ENCODE results near the gene TGFBI.
A peak's percentile ranks its signal among the peaks of the same experiment; 100 is the strongest.

TGFBI gene

DNA sequence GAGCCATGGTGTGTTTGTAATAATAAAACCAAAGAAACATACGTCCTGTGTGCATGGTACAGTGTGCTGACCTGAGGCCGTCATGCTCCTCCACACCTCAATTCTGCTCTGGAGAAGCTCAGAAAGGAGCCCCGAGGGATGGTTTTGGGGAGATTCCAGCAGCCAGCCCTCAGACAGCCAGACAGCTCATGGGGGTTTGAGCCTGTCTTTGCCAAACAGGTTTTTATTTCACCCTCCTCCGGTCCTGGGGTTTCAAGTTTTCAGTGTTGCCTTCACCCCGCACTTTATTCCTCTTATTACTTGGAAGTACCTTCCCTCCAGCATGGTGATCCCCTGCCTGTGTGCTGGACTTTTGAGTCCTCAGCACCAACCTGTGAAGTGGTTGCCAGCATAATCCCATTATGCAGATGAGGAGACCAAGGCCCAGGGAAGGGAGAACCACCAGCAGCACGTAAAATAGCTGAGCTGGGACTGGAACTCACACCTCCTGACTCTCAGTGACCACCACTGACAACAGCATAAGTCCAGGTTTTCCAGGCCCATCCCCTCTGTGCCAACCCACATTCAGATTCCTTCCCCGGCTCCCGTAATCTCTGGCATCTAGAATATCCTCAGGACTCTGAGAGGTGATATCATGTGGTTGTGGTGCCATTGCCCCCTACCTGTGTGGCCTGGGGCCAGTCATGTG is 35.1 kb downstream of the TGFBI start:
- no peaks in the 10 kb centered on the region for H3K27me3 ChIP-seq
- intact Hi-C loops (cut with DNase I; ENCODE audit: low total_unique reads): loop anchor here (2.0 kb wide), 1 partner anchor 119 kb away; no protein-coding TSS in a partner anchor
- peaks cover 23 to 30% (median 28%) of the 10 kb centered on the region in 3 donors for H3K36me3 ChIP-seq
- no peak overlapping the region for H3K27ac ChIP-seq
- TF ChIP-seq, protein P1, sequence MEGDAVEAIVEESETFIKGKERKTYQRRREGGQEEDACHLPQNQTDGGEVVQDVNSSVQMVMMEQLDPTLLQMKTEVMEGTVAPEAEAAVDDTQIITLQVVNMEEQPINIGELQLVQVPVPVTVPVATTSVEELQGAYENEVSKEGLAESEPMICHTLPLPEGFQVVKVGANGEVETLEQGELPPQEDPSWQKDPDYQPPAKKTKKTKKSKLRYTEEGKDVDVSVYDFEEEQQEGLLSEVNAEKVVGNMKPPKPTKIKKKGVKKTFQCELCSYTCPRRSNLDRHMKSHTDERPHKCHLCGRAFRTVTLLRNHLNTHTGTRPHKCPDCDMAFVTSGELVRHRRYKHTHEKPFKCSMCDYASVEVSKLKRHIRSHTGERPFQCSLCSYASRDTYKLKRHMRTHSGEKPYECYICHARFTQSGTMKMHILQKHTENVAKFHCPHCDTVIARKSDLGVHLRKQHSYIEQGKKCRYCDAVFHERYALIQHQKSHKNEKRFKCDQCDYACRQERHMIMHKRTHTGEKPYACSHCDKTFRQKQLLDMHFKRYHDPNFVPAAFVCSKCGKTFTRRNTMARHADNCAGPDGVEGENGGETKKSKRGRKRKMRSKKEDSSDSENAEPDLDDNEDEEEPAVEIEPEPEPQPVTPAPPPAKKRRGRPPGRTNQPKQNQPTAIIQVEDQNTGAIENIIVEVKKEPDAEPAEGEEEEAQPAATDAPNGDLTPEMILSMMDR (IDR thresholded peaks at IDR 0.05): no peak
- no peak for DNase-seq
- H3K9me3 ChIP-seq: no peaks in the 10 kb centered on the region
- H3K4me3 ChIP-seq: no peak overlapping the region
- peaks cover 0 to 22% (median 2%) of the 10 kb centered on the region in 4 donors for H3K4me1 ChIP-seq

- TF ChIP-seq, protein P1 (IDR thresholded peaks at IDR 0.05): no peak
- no peak for DNase-seq
- intact Hi-C loops (cut with DNase I; ENCODE audit: low total_unique reads): no loop called here
- Histone ChIP-seq H3K4me3 (no peak overlapping the region), H3K9me3 (no peaks in the 10 kb centered on the region), H3K36me3 (peaks cover 23 to 30% (median 27%) of the 10 kb centered on the region in 3 donors), H3K4me1 (peaks cover 0 to 18% (median 2%) of the 10 kb centered on the region in 4 donors), H3K27me3 (no peaks in the 10 kb centered on the region), H3K27ac (no peak overlapping the region)
These were observed 35.7 kb downstream of the TGFBI start for GRCh38 chr5:136064510-136064909.

DNA sequence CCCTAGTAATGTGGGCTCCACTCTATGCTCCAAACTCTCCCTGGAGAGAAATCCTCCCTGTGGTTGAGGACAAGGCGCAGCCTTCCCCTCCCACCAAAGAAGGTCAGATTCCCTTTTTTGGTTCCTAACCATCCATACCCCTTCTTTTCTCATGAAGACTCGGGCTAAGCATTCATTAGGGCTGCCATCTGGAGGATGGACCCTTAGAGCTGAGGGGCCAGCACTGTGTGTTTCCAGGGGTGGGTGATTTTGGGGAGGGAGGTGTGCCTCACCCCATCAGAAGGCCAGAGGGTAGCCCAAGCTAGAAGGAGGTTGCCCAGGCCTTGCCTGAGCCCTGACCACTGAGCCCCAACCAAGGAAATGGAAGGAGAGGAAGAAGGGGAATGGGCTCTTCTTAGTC is 36.8 kb downstream of the TGFBI start:
- Histone ChIP-seq H3K4me1 (peaks cover 0 to 16% (median 2%) of the 10 kb centered on the region in 4 donors), H3K27me3 (no peaks in the 10 kb centered on the region), H3K27ac (peak overlapping the region in 1 of 2 donors; percentile 32), H3K9me3 (no peaks in the 10 kb centered on the region), H3K36me3 (peaks cover 19 to 30% (median 23%) of the 10 kb centered on the region in 3 donors), H3K4me3 (no peak overlapping the region)
- intact Hi-C loops (cut with DNase I; ENCODE audit: low total_unique reads): no loop called here
- DNase-seq: no peak
- TF ChIP-seq, protein P1 (IDR thresholded peaks at IDR 0.05): no peak

GRCh38 chr5:136066661-136067271 is 38.0 kb downstream of the TGFBI start:
- peaks cover 10 to 18% (median 11%) of the 10 kb centered on the region in 3 donors for H3K36me3 ChIP-seq
- intact Hi-C loops (cut with DNase I; ENCODE audit: low total_unique reads): no loop called here
- H3K27me3 ChIP-seq: no peaks in the 10 kb centered on the region
- H3K4me1 ChIP-seq: peaks cover 0 to 16% (median 2%) of the 10 kb centered on the region in 4 donors
- no peak overlapping the region for H3K4me3 ChIP-seq
- no peak for DNase-seq
- TF ChIP-seq, protein P1 (IDR thresholded peaks at IDR 0.05): peak; percentile 12 to 19
- peak overlapping the region in 1 of 2 donors; percentile 38 for H3K27ac ChIP-seq
- H3K9me3 ChIP-seq: no peaks in the 10 kb centered on the region

- no peak for DNase-seq
- Histone ChIP-seq H3K4me1 (peaks cover 0 to 16% (median 2%) of the 10 kb centered on the region in 4 donors), H3K27ac (no peak overlapping the region), H3K9me3 (no peaks in the 10 kb centered on the region), H3K36me3 (peaks cover 6 to 14% (median 7%) of the 10 kb centered on the region in 3 donors), H3K27me3 (no peaks in the 10 kb centered on the region), H3K4me3 (no peak overlapping the region)
- TF ChIP-seq, protein P1 (IDR thresholded peaks at IDR 0.05): no peak
- intact Hi-C loops (cut with DNase I; ENCODE audit: low total_unique reads): no loop called here
These were observed 38.6 kb downstream of the TGFBI start for GRCh38 chr5:136067422-136067821.
